ENCODE data around the gene GRIK3.

Gene GRIK3

DNA sequence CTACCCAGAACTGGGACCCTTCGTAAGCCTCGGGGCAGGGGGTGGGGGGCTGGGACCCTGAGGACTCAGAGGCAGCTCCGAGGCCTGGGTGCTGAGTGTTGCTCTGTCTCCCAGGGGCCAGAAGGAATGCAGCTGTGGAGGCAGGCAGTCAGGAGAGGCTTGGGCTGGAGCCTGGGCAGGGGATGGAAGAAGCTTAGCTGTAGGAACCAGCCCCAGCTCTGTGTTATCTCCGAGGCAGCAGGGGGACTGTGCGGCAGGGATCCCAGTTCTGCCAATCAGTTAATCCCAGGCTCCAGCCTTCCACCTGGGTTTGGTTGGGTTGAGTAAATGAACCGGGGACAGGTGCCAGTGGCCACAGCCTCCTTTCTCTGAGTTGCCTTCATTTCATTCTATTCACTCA lies 8.2 kb upstream of the GRIK3 start:
- no peak for DNase-seq

- no peak for DNase-seq
These were observed 7.2 kb upstream of the GRIK3 start for GRCh38 chr1:37041483-37041882.

- peak; percentile 86 for DNase-seq
These were observed 6.5 kb upstream of the GRIK3 start for GRCh38 chr1:37040773-37041172.

GRCh38 chr1:37040261-37040660 lies 5.9 kb upstream of the GRIK3 start:
- DNase-seq, result peak; percentile 83

GRCh38 chr1:37038227-37039093 lies 4.1 kb upstream of the GRIK3 start:
- DNase-seq, result peak; percentile 88

DNA sequence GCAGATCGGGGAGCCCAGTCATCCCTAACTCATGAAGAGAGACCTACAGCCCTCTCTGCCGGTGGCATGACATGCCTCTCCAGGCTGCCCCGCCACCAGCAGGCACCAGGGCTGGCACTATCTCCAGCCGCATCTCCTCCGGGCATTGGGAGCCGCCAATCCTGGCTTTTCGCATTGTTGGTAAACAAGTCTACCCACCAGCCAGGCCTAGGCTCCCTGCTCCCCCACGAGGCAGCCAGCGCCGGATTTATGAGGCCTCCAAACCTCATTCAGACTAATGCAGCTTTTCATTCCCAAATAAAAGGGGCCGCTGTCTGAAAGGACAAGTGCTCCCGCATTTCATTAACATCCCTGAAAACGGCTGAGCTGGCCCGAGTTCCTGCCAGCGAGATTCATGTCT lies 3.4 kb upstream of the GRIK3 start:
- peak; percentile 71 for DNase-seq

DNA sequence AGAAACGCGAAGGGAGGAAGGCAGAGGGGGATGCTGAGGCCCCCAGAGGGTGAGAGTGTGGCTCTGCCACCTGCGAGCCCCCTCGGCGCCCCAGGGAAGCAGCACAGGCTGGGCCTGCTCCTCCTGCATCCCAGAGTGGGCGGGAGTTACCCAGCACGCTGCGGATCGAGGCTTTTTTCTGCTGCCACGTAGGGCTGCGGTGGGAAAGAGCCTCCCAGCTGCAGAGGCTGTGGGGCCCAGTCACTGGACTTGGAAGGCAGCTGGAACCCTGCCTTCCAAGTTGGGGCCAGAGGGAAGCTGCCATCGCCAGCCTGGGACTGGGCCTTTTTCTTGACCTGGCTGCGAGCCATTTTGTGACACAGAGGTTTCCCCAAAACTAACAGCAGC lies 2.3 kb upstream of the GRIK3 start:
- no peak for DNase-seq

DNA sequence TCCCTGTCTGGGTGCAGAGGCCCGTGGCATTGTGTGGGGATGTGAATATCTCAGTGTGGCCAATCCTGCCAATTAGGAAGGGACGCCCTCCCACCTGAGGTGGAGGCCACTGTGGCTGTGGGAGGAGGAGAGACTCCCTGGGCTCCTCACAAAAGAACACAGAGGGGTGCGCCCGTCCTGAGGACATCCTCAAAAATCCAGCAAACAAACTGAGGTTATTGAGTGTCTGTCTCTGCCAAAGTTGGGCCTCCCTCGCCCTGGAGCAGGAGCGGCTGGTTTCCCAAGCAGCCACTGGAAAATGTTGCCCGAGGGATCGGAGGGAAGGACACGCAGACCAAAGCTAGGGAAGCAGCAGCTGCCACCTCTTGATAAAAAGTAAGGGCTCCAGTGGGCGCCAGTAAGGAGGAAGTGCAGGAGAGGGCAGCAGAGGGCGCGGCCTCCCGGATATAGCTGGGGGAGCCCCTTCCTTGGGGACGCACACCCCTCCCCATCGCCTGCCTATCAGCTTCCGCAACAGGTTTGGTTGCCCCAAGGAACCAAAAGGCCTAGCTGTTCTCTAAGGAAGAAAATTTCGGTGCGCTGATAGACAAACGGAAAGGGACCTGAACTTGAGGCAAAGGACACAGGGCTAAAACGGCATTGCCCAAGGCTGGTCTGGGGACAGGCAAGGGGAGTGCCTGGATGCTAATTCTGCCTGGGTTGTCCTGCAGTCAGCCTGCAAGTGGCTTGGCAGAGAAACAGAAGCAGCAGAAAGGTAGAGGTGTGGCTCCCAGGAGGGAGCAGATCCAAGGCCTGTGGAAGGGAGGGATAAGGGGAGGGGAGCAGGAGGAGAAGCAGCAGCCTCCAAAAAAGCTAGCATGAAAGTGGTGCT lies 1.7 kb upstream of the GRIK3 start:
- DNase-seq, result no peak

DNA sequence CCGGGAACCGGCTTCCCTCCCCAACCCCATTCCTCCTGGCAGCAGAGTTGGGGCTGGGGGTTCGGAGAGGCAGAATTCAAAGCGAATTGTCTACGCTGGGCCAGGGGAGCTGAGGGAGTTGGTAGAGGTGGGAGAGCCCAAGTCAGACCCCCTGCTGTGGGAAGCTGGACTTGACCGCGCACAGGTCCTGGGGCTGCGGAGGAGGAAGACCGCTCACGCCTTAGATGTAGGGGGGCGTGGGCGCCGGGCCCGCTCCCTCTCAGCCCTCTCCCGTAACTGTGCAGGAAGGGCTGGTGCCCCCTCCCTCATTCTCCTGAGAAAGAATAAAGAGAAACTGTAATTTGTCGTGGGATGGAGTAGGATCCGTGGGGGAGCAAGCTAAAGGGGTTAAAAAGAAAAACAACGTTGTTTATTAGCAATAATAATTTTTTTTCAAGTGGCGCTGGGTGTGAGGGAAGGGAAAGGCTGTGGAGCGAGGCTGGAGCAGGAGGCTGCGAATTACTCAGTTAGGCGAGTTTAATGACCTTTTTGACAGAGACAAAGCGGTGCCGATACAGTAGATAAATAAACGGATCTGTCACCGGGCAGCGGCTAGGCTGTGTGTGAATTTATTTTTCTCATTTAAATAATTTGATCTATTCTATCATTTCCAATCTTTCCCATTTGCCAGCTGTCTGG lies 838 bp upstream of the GRIK3 start:
- DNase-seq, result no peak

DNA sequence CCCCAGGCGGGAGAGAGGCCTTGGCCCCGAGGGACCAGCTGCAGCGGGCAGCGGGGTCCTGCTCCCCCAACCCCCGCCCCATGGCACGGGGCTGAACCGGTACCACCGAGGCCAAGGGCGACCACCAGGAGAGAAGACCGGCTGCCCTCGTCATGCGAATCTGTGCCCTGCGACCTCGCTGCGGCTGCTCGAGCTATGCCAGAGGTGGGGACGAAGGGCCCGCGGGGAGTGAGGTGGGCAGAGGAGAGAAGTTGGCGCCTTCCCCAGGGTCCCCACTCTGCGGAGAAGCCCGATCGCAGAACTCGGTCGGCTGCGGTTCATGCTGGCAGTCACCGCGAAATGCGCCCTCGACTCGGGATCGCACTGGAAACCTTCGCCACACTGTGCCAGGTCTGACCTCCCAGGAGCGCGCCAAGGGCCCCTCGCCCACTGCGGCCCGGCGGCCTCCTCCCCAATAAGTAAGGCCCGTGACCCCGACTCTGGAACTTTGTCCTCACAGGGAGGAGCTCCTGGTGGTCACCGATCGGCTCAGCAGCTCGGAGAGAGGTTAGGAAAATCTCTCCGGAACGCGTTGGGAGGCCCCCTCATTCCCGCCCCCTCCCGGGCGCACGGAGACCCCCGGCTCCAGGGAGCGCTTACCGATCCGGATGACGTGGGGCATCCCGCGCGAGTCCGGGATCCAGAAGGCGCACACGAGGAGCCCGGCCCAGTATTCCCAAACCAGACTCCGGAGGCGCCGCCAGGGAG lies 787 bp downstream of the GRIK3 start:
- DNase-seq, result peak; percentile 37

DNA sequence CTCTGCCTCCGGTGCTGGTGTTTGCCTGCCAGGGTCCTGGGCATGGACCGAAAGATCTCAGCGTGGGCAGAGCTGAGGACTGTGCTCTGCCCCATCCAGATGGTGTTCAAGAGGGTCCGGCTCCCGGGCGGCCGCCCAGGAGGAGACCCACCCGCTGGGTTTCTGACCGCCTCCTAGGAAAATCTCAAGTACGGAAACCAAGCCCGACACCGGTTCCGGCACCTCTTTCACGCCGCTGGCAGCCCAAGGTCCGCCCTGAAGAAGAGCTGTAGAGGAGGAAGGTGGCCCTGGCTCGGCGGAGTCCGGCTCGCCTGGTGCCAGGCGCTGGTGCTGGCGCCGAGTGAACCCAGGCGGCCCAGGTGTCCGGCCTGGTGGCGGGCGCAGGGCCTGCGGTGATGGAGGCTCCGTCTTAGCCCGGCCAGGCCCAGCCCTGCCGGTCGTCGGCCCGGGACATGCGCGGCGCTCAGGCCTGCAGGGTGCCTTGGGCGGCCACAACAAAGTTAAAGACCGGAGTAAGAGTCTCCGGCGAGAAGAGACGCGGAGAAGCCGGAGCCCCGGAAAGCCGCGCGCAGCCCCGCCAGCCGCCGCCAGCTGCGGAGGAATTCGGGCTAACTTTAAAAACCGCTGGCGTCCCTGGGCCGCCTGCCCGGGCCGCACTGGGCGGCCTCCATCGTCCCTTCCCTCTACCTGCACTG lies 1.5 kb downstream of the GRIK3 start:
- no peak for DNase-seq

- DNase-seq, result no peak
These were observed 2.4 kb downstream of the GRIK3 start for GRCh38 chr1:37031871-37032270.

DNA sequence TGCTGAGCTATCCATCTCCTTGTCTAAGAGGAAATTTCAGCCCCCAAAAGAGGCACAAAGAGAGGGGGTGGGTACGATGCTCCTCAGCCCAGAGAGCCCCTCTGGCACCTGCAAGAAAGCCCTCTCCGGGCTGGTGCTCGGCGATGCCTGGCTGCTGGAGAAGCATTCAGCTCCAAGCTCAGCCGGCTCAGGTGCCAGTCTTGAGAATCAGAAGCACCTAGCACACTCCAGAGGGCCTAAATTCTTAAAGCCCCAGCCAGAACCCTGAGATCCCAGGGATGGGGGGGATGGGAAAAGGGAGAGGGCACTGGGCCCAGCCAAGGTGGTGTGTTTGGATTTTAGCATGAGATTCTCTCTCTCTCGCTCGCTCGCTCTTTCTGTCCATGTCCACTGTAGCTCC lies 2.9 kb downstream of the GRIK3 start:
- DNase-seq, result no peak

- no peak for DNase-seq
These were observed 5.2 kb downstream of the GRIK3 start for GRCh38 chr1:37028981-37029617.

DNA sequence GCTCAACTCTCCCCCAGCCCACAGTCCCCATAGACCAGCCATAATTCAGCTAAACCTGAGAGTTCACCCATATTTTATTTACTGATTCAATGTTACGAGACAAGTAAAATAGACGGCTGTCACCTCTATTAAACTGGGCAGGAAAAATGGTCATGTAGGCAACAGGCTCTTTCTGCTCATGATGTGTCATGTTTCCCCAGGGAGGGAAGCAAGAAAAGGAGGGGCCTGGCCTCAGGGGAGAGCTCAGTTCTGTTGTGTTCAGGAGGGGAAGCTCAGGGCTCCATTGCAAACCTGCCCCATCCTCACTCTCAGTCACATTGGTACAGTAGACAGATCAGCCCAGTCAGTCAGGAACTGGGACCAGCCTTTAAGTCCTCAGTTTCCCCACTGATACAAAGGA lies 12.8 kb downstream of the GRIK3 start:
- no peak for DNase-seq

DNA sequence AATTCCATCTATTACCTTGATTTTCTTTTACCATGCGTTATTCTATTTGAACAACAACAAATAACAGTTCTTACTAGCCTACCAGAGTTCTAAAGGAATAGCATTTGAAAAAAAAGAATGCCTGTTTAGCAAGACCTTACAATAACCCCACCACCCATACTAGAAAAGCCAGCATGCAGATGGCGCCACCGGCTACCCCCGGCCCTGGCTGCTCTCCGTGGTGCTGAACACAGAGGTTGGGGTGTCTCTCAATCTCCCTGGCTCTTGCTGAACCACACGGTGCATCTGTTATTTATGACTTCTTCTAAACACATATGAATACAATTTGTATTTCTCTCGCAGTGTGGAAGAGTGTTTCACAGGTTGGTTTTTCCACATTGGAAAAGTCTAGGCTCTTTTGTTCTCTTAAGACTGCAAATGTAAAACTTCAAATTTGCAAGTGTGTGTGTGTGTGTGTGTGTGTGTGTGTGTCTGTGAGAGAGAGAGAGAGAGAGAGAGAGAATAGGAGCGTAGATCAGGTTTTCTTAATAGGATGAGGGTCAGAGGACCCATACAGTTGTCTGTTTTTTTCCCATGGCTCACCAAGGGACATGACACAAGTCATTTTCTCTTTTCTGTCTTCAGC lies 13.6 kb downstream of the GRIK3 start:
- DNase-seq, result no peak

GRCh38 chr1:37018510-37018909 lies 15.8 kb downstream of the GRIK3 start:
- DNase-seq, result no peak

GRCh38 chr1:37017720-37018119 lies 16.6 kb downstream of the GRIK3 start:
- no peak for DNase-seq

DNA sequence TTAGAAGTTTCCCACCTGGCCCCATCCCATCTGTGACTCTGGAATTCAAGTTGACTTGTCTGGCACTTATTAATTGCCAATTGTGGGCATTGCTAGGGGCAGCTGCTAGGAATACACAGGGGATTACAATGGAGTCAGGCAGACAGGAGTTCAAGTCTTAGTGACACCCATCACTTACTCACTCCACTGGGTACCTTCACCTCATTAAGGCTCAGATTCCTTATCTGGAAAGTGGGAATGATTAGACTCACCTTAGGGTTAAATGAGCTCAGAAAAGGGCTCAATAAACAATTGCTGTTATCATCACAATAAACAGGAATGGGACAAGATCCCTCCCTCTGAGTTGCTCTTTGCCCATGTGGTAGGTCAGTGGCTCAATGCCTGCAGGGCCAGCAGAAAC lies 18.2 kb downstream of the GRIK3 start:
- no peak for DNase-seq

- no peak for DNase-seq
These were observed 18.6 kb downstream of the GRIK3 start for GRCh38 chr1:37015713-37016112.

DNA sequence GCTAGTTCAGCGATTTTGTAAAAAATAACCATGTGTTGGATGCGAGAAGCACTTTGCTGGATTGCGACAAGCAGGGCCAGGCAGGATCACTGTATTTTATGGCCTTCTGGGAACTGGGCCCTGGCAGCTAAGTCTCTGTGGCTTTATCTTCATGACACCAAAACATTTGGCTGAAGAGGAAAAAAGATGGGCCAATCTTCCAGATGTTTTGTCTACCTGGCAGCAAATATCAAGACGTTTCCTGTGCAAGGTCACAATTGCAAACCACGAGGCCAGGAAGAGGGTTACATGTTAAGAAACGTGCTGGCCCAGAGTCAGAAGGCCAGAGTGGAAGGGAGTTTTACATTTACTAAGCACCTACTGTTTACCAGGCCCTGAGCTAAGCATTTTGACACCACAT lies 22.1 kb downstream of the GRIK3 start:
- DNase-seq, result no peak
